Measurements from ENCODE around the gene PNLIPRP3.

GRCh38 chr10:116487522-116488430 lies 60.1 kb downstream of the PNLIPRP3 start:
- TF ChIP-seq, protein P1, sequence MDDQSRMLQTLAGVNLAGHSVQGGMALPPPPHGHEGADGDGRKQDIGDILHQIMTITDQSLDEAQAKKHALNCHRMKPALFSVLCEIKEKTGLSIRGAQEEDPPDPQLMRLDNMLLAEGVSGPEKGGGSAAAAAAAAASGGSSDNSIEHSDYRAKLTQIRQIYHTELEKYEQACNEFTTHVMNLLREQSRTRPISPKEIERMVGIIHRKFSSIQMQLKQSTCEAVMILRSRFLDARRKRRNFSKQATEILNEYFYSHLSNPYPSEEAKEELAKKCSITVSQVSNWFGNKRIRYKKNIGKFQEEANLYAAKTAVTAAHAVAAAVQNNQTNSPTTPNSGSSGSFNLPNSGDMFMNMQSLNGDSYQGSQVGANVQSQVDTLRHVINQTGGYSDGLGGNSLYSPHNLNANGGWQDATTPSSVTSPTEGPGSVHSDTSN (CRISPR knock-in tag; IDR thresholded peaks at IDR 0.05): no peak
- TF ChIP-seq, protein P2, sequence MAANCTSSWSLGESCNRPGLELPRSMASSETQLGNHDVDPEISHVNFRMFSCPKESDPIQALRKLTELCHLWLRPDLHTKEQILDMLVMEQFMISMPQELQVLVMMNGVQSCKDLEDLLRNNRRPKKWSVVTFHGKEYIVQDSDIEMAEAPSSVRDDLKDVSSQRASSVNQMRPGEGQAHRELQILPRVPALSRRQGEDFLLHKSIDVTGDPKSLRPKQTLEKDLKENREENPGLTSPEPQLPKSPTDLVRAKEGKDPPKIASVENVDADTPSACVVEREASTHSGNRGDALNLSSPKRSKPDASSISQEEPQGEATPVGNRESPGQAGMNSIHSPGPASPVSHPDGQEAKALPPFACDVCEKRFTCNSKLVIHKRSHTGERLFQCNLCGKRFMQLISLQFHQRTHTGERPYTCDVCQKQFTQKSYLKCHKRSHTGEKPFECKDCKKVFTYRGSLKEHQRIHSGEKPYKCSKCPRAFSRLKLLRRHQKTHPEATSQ (tag by site-specific recombination; IDR thresholded peaks at IDR 0.05): no peak
- TF ChIP-seq REST (tag by site-specific recombination; IDR thresholded peaks at IDR 0.05) (no peak), ZNF510 (tag by site-specific recombination; IDR thresholded peaks at IDR 0.05; ENCODE audit: insufficient replicate concordance) (no peak), ZNF580 (tag by site-specific recombination; IDR thresholded peaks at IDR 0.05) (no peak), ZNF114 (tag by site-specific recombination; IDR thresholded peaks at IDR 0.05) (no peak)
- TF ChIP-seq, protein P3, sequence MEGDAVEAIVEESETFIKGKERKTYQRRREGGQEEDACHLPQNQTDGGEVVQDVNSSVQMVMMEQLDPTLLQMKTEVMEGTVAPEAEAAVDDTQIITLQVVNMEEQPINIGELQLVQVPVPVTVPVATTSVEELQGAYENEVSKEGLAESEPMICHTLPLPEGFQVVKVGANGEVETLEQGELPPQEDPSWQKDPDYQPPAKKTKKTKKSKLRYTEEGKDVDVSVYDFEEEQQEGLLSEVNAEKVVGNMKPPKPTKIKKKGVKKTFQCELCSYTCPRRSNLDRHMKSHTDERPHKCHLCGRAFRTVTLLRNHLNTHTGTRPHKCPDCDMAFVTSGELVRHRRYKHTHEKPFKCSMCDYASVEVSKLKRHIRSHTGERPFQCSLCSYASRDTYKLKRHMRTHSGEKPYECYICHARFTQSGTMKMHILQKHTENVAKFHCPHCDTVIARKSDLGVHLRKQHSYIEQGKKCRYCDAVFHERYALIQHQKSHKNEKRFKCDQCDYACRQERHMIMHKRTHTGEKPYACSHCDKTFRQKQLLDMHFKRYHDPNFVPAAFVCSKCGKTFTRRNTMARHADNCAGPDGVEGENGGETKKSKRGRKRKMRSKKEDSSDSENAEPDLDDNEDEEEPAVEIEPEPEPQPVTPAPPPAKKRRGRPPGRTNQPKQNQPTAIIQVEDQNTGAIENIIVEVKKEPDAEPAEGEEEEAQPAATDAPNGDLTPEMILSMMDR (tag by site-specific recombination; IDR thresholded peaks at IDR 0.05): no peak
